PFSK-1 (cell line): ENCODE measurements around the gene CACNA2D2.

Source experiments
- FOXP2 ChIP-seq: optimal IDR thresholded peaks from 2 replicates; pipeline ENCODE3; 2011; ENCODE audit warnings: borderline replicate concordance, control low read depth, inconsistent platforms; ENCODE audit not compliant: insufficient read depth; ENCODE audit errors: extremely low read length, extremely low read depth
- POLR2AphosphoS5 ChIP-seq: IDR thresholded peaks from 2 replicates; pipeline ENCODE4 v1.6.1; 2012; ENCODE audit warnings: low read depth, mild to moderate bottlenecking, control low read depth, low read length, moderate library complexity
- REST ChIP-seq, 2 experiments: IDR thresholded peaks; 2 replicates each; pipeline versions ENCODE4 v1.6.1 to v1.8.0; 2011 to 2012; ENCODE audit warnings: low read depth in 2 of 2, low read length in 2 of 2, control low read depth in 1 of 2, inconsistent platforms in 1 of 2, mild to moderate bottlenecking in 1 of 2, moderate library complexity in 1 of 2; ENCODE audit not compliant: insufficient read depth in 1 of 2
- SIN3A ChIP-seq: IDR thresholded peaks from 2 replicates; pipeline ENCODE4 v1.6.1; 2012; ENCODE audit warnings: mild to moderate bottlenecking, low read length, moderate library complexity, borderline replicate concordance; ENCODE audit not compliant: insufficient read depth
- TAF1 ChIP-seq: IDR thresholded peaks from 2 replicates; pipeline ENCODE4 v1.6.1; 2012; ENCODE audit warnings: low read length, control low read depth, borderline replicate concordance; ENCODE audit not compliant: insufficient read depth

The CACNA2D2 gene

GRCh38 chr3:50494126-50494525 lies 9.3 kb downstream of the CACNA2D2 start:
- no peak for TF ChIP-seq TAF1
- no peak for TF ChIP-seq POLR2AphosphoS5
- no peak for TF ChIP-seq FOXP2
- no peak for TF ChIP-seq REST (IDR thresholded peaks at IDR 0.05; ENCODE audit: insufficient read depth in 1 of 2, low read depth in 2 of 2, low read length in 2 of 2)
- no peak for TF ChIP-seq SIN3A

GRCh38 chr3:50493623-50494022 lies 9.8 kb downstream of the CACNA2D2 start:
- no peak for TF ChIP-seq SIN3A

- TF ChIP-seq SIN3A (no peak), FOXP2 (no peak), TAF1 (no peak)
Observed at GRCh38 chr3:50493086-50493485, 10.3 kb downstream of the CACNA2D2 start.

GRCh38 chr3:50491023-50491422 lies 12.4 kb downstream of the CACNA2D2 start:
- no peak for TF ChIP-seq SIN3A
- TF ChIP-seq POLR2AphosphoS5: no peak
- TF ChIP-seq TAF1: no peak
- TF ChIP-seq FOXP2: no peak
- no peak for TF ChIP-seq REST (IDR thresholded peaks at IDR 0.05; ENCODE audit: insufficient read depth in 1 of 2, low read depth in 2 of 2, low read length in 2 of 2)

- TF ChIP-seq POLR2AphosphoS5 (no peak), TAF1 (no peak), REST (IDR thresholded peaks at IDR 0.05; ENCODE audit: insufficient read depth in 1 of 2, low read depth in 2 of 2, low read length in 2 of 2) (no peak), SIN3A (no peak), FOXP2 (no peak)
Observed at GRCh38 chr3:50490424-50490823, 13.0 kb downstream of the CACNA2D2 start.

- no peak for TF ChIP-seq POLR2AphosphoS5
- no peak for TF ChIP-seq FOXP2
- no peak for TF ChIP-seq TAF1
- no peak for TF ChIP-seq REST (IDR thresholded peaks at IDR 0.05; ENCODE audit: insufficient read depth in 1 of 2, low read depth in 2 of 2, low read length in 2 of 2)
- no peak for TF ChIP-seq SIN3A
Observed at GRCh38 chr3:50487181-50487580, 16.3 kb downstream of the CACNA2D2 start.
